ENCODE data around the gene TMEM98. TPM values are rescaled to one million over a fixed set of nuclear protein-coding genes. Genes with fewer than 3 reads are reported as not detected.

TMEM98 gene
- total and polyA plus RNA-seq, 2 donors from 2014 or later, result 44.0 to 57.1 TPM

DNA sequence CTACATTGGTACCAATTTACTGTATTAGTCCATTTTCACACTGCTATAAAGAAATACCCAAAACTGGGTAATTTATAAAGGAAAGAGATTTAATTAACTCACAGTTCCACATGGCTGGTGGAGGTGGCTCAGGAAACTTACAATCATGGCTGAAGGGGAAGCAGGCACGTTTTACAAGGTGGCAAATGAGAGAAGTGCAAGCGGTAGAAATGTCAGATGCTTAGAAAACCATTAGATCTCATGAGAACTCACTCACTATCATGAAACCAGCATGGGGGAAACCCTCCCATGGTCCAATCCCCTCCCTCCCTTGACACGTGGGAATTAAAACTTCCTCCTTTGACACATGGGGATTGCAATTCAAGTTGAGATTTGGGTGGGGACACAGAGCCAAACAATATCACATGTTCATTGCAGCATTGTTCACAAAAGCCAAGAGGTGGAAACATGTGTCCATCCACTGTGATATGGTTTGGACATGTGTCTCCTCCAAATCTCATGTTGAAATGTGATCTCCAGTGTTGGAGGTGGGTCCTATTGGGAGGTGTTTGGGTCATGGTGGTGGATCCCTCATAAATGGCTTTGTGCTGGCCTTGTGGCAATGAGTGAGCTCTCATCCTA is 60.6 kb downstream of the TMEM98 start:
- Histone ChIP-seq H3K36me3 (ENCODE audit: control insufficient read depth in 2 of 3, insufficient read depth in 3 of 3, low read length in 3 of 3) (no peaks in the 10 kb centered on the region), H3K4me3 (ENCODE audit: low read length in 3 of 3) (no peak overlapping the region), H3K9me3 (ENCODE audit: control insufficient read depth in 2 of 3, insufficient read depth in 1 of 3, low read length in 3 of 3) (peaks cover 0 to 5% (median 2%) of the 10 kb centered on the region in 3 donors), H3K27me3 (ENCODE audit: control insufficient read depth, insufficient read depth, low read length) (no peaks in the 10 kb centered on the region), H3K27ac (ENCODE audit: low read depth in 2 of 2, low read length in 2 of 2) (no peak overlapping the region), H3K4me1 (ENCODE audit: control insufficient read depth in 2 of 3, insufficient read depth in 2 of 3, low read depth in 1 of 3, low read length in 3 of 3) (no peaks in the 10 kb centered on the region), H3K9ac (ENCODE audit: low read length in 3 of 3) (no peak overlapping the region)
- TF ChIP-seq, protein P1, sequence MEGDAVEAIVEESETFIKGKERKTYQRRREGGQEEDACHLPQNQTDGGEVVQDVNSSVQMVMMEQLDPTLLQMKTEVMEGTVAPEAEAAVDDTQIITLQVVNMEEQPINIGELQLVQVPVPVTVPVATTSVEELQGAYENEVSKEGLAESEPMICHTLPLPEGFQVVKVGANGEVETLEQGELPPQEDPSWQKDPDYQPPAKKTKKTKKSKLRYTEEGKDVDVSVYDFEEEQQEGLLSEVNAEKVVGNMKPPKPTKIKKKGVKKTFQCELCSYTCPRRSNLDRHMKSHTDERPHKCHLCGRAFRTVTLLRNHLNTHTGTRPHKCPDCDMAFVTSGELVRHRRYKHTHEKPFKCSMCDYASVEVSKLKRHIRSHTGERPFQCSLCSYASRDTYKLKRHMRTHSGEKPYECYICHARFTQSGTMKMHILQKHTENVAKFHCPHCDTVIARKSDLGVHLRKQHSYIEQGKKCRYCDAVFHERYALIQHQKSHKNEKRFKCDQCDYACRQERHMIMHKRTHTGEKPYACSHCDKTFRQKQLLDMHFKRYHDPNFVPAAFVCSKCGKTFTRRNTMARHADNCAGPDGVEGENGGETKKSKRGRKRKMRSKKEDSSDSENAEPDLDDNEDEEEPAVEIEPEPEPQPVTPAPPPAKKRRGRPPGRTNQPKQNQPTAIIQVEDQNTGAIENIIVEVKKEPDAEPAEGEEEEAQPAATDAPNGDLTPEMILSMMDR (IDR thresholded peaks at IDR 0.05; ENCODE audit: borderline replicate concordance, extremely low read depth, insufficient read depth), result no peak
- intact Hi-C loops (cut with DNase I), result no loop called here
- DNase-seq (no peak), FAIRE-seq (no peak)

DNA sequence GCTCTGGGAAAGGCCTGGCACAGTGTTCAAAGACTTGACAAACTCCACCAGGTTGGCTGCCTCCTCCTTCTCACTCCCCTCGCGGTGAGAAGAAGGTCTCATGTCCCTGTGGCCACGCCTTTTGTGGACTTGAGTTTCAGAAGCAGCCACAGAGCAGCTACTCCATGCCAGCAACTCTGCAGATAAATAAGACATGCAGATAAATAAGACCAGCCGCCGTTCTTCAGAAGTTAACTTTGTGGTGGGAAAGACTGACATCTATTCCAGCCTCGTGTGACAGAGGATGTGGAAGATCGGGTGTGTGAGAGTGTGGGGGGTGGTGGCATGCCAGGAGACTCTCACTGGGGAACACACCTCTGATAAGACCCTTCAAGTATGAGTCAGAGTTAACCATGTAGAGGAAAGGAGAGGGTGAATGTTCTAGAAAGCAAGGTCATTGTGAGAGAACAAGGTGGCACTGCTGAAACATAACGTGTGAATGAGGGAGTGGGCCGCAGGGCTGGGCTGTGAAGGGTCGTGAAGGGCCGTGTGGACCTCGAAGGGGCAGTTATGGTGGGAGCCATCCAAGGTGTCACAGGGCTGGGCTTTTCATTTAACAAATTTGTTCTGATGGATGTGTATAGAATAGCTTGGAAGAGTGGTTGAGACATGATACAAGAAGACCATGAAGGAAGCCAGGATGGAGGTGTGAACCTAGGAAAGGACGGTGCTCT is 64.5 kb downstream of the TMEM98 start:
- Histone ChIP-seq H3K4me1 (ENCODE audit: control insufficient read depth in 2 of 3, insufficient read depth in 2 of 3, low read depth in 1 of 3, low read length in 3 of 3) (no peaks in the 10 kb centered on the region), H3K27ac (ENCODE audit: low read depth in 2 of 2, low read length in 2 of 2) (no peak overlapping the region), H3K9ac (ENCODE audit: low read length in 3 of 3) (no peak overlapping the region), H3K27me3 (ENCODE audit: control insufficient read depth, insufficient read depth, low read length) (no peaks in the 10 kb centered on the region), H3K4me3 (ENCODE audit: low read length in 3 of 3) (no peak overlapping the region), H3K36me3 (ENCODE audit: control insufficient read depth in 2 of 3, insufficient read depth in 3 of 3, low read length in 3 of 3) (no peaks in the 10 kb centered on the region), H3K9me3 (ENCODE audit: control insufficient read depth in 2 of 3, insufficient read depth in 1 of 3, low read length in 3 of 3) (peaks cover 0 to 4% (median 2%) of the 10 kb centered on the region in 3 donors)
- FAIRE-seq (no peak), DNase-seq (no peak)
- TF ChIP-seq, protein P1 (IDR thresholded peaks at IDR 0.05; ENCODE audit: borderline replicate concordance, extremely low read depth, insufficient read depth), result no peak
- intact Hi-C loops (cut with DNase I), result no loop called here

DNA sequence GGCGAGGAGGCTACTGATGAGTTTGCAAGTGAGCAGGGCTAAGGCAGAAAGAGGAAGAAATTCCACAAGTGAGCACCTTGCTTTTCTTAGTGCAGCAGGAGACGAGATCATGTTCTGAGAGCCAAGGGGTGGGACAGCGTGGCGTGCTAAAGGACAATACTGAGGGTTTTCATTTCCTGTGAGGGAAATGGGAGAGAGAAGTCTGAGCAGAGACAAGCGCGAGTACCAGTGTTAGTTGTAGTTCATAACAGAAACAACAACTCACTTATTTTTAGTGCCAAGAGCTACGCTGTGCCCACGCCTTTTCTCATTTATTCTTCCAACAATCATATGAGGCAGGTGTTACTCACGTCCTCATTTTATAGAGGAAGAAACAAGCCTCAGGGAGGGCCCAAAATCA is 66.0 kb downstream of the TMEM98 start:
- FAIRE-seq (no peak), DNase-seq (no peak)
- Histone ChIP-seq H3K4me3 (ENCODE audit: low read length in 3 of 3) (no peak overlapping the region), H3K27me3 (ENCODE audit: control insufficient read depth, insufficient read depth, low read length) (no peaks in the 10 kb centered on the region), H3K9ac (ENCODE audit: low read length in 3 of 3) (no peak overlapping the region), H3K36me3 (ENCODE audit: control insufficient read depth in 2 of 3, insufficient read depth in 3 of 3, low read length in 3 of 3) (no peaks in the 10 kb centered on the region), H3K27ac (ENCODE audit: low read depth in 2 of 2, low read length in 2 of 2) (no peak overlapping the region), H3K4me1 (ENCODE audit: control insufficient read depth in 2 of 3, insufficient read depth in 2 of 3, low read depth in 1 of 3, low read length in 3 of 3) (peaks cover 0 to 2% (median 0%) of the 10 kb centered on the region in 3 donors), H3K9me3 (ENCODE audit: control insufficient read depth in 2 of 3, insufficient read depth in 1 of 3, low read length in 3 of 3) (peaks cover 0 to under 1% (median 0%) of the 10 kb centered on the region in 3 donors)
- TF ChIP-seq, protein P1 (IDR thresholded peaks at IDR 0.05; ENCODE audit: borderline replicate concordance, extremely low read depth, insufficient read depth), result no peak
- intact Hi-C loops (cut with DNase I), result no loop called here

Other genes starting within 250 kb of the TMEM98 start
- gene MYO1D, start 51.0 kb upstream of the TMEM98 start, total RNA-seq, result 99.9 TPM
- gene MYO1D, start 51.0 kb upstream of the TMEM98 start, polyA plus RNA-seq (ENCODE audit: insufficient read depth, low read depth, low replicate concordance), result 21.1 TPM
- not detected for gene SPACA3, start 63.7 kb downstream of the TMEM98 start, total RNA-seq
- gene SPACA3, start 63.7 kb downstream of the TMEM98 start, polyA plus RNA-seq (ENCODE audit: insufficient read depth, low read depth, low replicate concordance), result not detected